GM12878 (cell line): ENCODE results near the gene NRN1L. TPM values are rescaled to one million over a fixed set of nuclear protein-coding genes. Genes with fewer than 3 reads are reported as not detected.

Source experiments
- BRCA1 ChIP-seq: IDR thresholded peaks from 2 replicates; pipeline ENCODE4 v1.6.1; 2011; ENCODE audit warnings: low read depth, low read length, improper control_type of control experiment
- GATAD2B ChIP-seq: fragments of 450-650 bp; conservative IDR thresholded peaks from 2 replicates; pipeline ENCODE4 v1.6.1; 2017; ENCODE audit warnings: low read depth, mild to moderate bottlenecking, moderate library complexity
- HCFC1 ChIP-seq: fragments of 150-350 bp; IDR thresholded peaks from 2 replicates; pipeline ENCODE4 v1.6.1; 2014; ENCODE audit warnings: low read length
- IKZF2 ChIP-seq, 2 experiments: fragments of 450-650 bp; IDR thresholded peaks; 2 replicates each; pipeline ENCODE4 v1.6.1; 2017; ENCODE audit warnings: mild to moderate bottlenecking in 2 of 2, moderate library complexity in 2 of 2
- IRF5 ChIP-seq: fragments of 450-650 bp; IDR thresholded peaks from 2 replicates; pipeline ENCODE4 v1.6.1; 2017; ENCODE audit warnings: borderline replicate concordance
- KAT2A ChIP-seq: conservative IDR thresholded peaks from 2 replicates; pipeline ENCODE4 v1.6.1; 2011; ENCODE audit warnings: low read depth, low read length; ENCODE audit not compliant: control insufficient read depth
- RFX5 ChIP-seq: IDR thresholded peaks from 2 replicates; pipeline ENCODE4 v1.6.1; 2011; ENCODE audit warnings: low read depth, low read length, improper control_type of control experiment
- TCF12 ChIP-seq: IDR thresholded peaks from 2 replicates; pipeline ENCODE4 v1.6.1; 2011; ENCODE audit warnings: low read depth, mild to moderate bottlenecking, low read length
- WRNIP1 ChIP-seq: IDR thresholded peaks from 2 replicates; pipeline ENCODE4 v1.6.1; 2011; ENCODE audit warnings: low read depth, low read length, improper control_type of control experiment, borderline replicate concordance
- ZBTB11 ChIP-seq: fragments of 450-650 bp; formaldehyde crosslinking; IDR thresholded peaks from 2 replicates; pipeline ENCODE4 v1.5.0; 2022; ENCODE audit warnings: mild to moderate bottlenecking, missing genetic modification characterization
- ZBTB40 ChIP-seq: fragments of 450-650 bp; IDR thresholded peaks from 2 replicates; pipeline ENCODE4 v1.6.1; 2016; ENCODE audit warnings: mild to moderate bottlenecking, moderate library complexity, borderline replicate concordance
- ZNF274 ChIP-seq: IDR thresholded peaks from one replicate; pipeline ENCODE4 v1.8.0; 2011; ENCODE audit not compliant: insufficient read length, insufficient read depth
- polyA plus RNA-seq, 11 experiments: library from polyadenylated mRNA; depleted of rRNA in 4 of 11; unstranded in 6 of 11; stranded (reverse) in 5 of 11; fragments of >200 nt; fragmentation: Nextera tagmentation in 4 of 11; fragmentation: Illumina TruSeq in 1 of 11; extraction: Ambion mirVana in 4 of 11; extraction: Trizol in 1 of 11; gene quantifications; 1 replicate in 1 of 11; 2 replicates in 10 of 11; pipeline versions ENCODE4 v1.2.1 to v1.2.3, GENCODE V29; 2011 to 2016; ENCODE audit warnings: inconsistent platforms in 2 of 11, missing spikeins in 2 of 11, low read depth in 1 of 11
- total RNA-seq, 4 experiments: library from RNA; depleted of rRNA in 3 of 4; stranded (reverse); fragments of >200 nt in 3 of 4; fragmentation: Illumina TruSeq in 1 of 4; extraction: Trizol in 1 of 4; gene quantifications; 2 replicates each; pipeline versions ENCODE4 v1.2.1 to v1.2.3, GENCODE V29; 2013 to 2021
- TF ChIP-seq, protein P1 (sequence below): fragments of 150-350 bp; IDR thresholded peaks from 2 replicates; pipeline ENCODE4 v1.6.1; 2014; ENCODE audit warnings: mild to moderate bottlenecking, low read depth, low read length
- TF ChIP-seq, protein P2 (sequence below): fragments of 450-650 bp; IDR thresholded peaks from 2 replicates; pipeline ENCODE4 v1.6.1; 2018; ENCODE audit warnings: borderline replicate concordance, mild to moderate bottlenecking; ENCODE audit not compliant: partially characterized antibody
- TF ChIP-seq, protein P3 (sequence below): IDR thresholded peaks from 2 replicates; pipeline ENCODE4 v1.6.1; 2012; ENCODE audit warnings: low read depth, low read length, improper control_type of control experiment

NRN1L gene
- total and polyA plus RNA-seq, 10 of the 15 experiments (the other 5 are each of a cell fraction or from before 2014, with no cell fraction given) = 0.11 to 0.99 (median 0.28) TPM; not detected in 3

- TF ChIP-seq, protein P1, sequence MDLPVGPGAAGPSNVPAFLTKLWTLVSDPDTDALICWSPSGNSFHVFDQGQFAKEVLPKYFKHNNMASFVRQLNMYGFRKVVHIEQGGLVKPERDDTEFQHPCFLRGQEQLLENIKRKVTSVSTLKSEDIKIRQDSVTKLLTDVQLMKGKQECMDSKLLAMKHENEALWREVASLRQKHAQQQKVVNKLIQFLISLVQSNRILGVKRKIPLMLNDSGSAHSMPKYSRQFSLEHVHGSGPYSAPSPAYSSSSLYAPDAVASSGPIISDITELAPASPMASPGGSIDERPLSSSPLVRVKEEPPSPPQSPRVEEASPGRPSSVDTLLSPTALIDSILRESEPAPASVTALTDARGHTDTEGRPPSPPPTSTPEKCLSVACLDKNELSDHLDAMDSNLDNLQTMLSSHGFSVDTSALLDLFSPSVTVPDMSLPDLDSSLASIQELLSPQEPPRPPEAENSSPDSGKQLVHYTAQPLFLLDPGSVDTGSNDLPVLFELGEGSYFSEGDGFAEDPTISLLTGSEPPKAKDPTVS = peak; percentile 56; the same call in 1 of the 2 replicates
- TF ChIP-seq GATAD2B (peak; percentile 96), ZBTB40 (peak; percentile 98), TCF12 (peak; percentile 59; the same call in 1 of the 2 replicates), ZNF274 (no peak), IKZF2 (IDR thresholded peaks at IDR 0.05) (0 out of 4 replicates have a peak, but pooled peaks of 1 of the 2 experiments have one; percentile 34), HCFC1 (peak; percentile 83), KAT2A (no peak), ZBTB11 (CRISPR knock-in tag) (peak; percentile 95), WRNIP1 (no peak), BRCA1 (no peak), IRF5 (no peak), RFX5 (no peak; the same call in 1 of the 2 replicates)
- TF ChIP-seq, protein P2, sequence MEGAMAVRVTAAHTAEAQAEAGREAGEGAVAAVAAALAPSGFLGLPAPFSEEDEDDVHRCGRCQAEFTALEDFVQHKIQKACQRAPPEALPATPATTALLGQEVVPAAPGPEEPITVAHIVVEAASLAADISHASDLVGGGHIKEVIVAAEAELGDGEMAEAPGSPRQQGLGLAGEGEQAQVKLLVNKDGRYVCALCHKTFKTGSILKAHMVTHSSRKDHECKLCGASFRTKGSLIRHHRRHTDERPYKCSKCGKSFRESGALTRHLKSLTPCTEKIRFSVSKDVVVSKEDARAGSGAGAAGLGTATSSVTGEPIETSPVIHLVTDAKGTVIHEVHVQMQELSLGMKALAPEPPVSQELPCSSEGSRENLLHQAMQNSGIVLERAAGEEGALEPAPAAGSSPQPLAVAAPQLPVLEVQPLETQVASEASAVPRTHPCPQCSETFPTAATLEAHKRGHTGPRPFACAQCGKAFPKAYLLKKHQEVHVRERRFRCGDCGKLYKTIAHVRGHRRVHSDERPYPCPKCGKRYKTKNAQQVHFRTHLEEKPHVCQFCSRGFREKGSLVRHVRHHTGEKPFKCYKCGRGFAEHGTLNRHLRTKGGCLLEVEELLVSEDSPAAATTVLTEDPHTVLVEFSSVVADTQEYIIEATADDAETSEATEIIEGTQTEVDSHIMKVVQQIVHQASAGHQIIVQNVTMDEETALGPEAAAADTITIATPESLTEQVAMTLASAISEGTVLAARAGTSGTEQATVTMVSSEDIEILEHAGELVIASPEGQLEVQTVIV = peak; percentile 39
- TF ChIP-seq, protein P3, sequence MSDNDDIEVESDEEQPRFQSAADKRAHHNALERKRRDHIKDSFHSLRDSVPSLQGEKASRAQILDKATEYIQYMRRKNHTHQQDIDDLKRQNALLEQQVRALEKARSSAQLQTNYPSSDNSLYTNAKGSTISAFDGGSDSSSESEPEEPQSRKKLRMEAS = peak; percentile 78; the same call in 1 of the 2 replicates
Observed at GRCh38 chr16:67872631-67873434, 11.9 kb upstream of the NRN1L start, which contains the start of gene EDC4 (continued).
